WTC11 (cell line): ENCODE measurements around the gene GRB10.

Source experiments
- EMX1 ChIP-seq: fragments of 250-450 bp; sonication (Bioruptor Pico); IDR thresholded peaks from 2 replicates; pipeline ENCODE4 v1.8.0; 2021; ENCODE audit warnings: mild to moderate bottlenecking
- ESRRA ChIP-seq: sonication (generic); formaldehyde crosslinking; IDR thresholded peaks from 2 replicates; pipeline ENCODE4 v1.8.1; 2022; ENCODE audit warnings: mild to moderate bottlenecking, missing genetic modification reagents, borderline replicate concordance
- JUN ChIP-seq: sonication (generic); formaldehyde crosslinking; IDR thresholded peaks from 2 replicates; pipeline ENCODE4 v1.8.0; 2023; ENCODE audit warnings: mild to moderate bottlenecking, missing genetic modification reagents
- KAT7 ChIP-seq: sonication (generic); formaldehyde crosslinking; IDR thresholded peaks from 2 replicates; pipeline ENCODE4 v1.8.1; 2023; ENCODE audit warnings: missing genetic modification reagents, mild to moderate bottlenecking, borderline replicate concordance
- MXD4 ChIP-seq: fragments of 250-450 bp; sonication (Bioruptor Pico); IDR thresholded peaks from 2 replicates; pipeline ENCODE4 v1.8.0; 2021; ENCODE audit warnings: mild to moderate bottlenecking, moderate library complexity, borderline replicate concordance
- NR1H2 ChIP-seq: sonication (generic); formaldehyde crosslinking; IDR thresholded peaks from 2 replicates; pipeline ENCODE4 v1.9.0; 2021; ENCODE audit warnings: mild to moderate bottlenecking, moderate library complexity, missing genetic modification reagents
- NR2C2 ChIP-seq: sonication (generic); formaldehyde crosslinking; IDR thresholded peaks from 2 replicates; pipeline ENCODE4 v1.8.0; 2022; ENCODE audit warnings: mild to moderate bottlenecking, missing genetic modification reagents
- NR3C1 ChIP-seq: sonication (generic); formaldehyde crosslinking; conservative IDR thresholded peaks from 2 replicates; pipeline ENCODE4 v1.8.1; 2023; ENCODE audit warnings: low read depth, mild to moderate bottlenecking, missing genetic modification reagents
- SP1 ChIP-seq: sonication (generic); formaldehyde crosslinking; conservative IDR thresholded peaks from 2 replicates; pipeline ENCODE4 v1.8.1; 2022; ENCODE audit warnings: missing genetic modification reagents
- TF ChIP-seq, protein P1 (sequence below): sonication (generic); formaldehyde crosslinking; IDR thresholded peaks from 2 replicates; pipeline ENCODE4 v1.8.0; 2023; ENCODE audit warnings: missing genetic modification reagents, mild to moderate bottlenecking, borderline replicate concordance
- TF ChIP-seq, protein P2 (sequence below): fragments of 200-600 bp; IDR thresholded peaks from 2 replicates; pipeline ENCODE4 v1.8.0; 2022; ENCODE audit warnings: antibody characterized with exemption

DNA sequence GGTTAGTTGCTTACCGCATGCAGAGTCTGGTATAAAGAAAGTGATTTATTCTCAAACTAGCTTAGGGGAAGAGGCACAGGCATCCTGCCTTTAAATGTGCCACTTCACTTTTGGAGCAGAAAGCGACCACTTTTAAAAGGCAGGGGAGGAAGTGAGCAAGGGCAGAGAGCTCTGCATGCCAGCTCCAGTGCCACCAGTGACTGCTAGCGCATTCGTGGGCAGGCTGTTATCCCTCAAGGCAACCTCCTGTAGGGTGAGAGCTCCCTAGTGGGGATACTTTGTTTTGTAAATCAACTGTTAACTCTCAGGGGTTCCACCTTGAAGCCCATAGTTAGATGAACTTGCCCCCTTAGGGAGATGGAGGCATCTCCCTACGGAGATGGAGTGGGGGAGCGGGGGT is 29.4 kb upstream of the GRB10 start:
- TF ChIP-seq, protein P1, sequence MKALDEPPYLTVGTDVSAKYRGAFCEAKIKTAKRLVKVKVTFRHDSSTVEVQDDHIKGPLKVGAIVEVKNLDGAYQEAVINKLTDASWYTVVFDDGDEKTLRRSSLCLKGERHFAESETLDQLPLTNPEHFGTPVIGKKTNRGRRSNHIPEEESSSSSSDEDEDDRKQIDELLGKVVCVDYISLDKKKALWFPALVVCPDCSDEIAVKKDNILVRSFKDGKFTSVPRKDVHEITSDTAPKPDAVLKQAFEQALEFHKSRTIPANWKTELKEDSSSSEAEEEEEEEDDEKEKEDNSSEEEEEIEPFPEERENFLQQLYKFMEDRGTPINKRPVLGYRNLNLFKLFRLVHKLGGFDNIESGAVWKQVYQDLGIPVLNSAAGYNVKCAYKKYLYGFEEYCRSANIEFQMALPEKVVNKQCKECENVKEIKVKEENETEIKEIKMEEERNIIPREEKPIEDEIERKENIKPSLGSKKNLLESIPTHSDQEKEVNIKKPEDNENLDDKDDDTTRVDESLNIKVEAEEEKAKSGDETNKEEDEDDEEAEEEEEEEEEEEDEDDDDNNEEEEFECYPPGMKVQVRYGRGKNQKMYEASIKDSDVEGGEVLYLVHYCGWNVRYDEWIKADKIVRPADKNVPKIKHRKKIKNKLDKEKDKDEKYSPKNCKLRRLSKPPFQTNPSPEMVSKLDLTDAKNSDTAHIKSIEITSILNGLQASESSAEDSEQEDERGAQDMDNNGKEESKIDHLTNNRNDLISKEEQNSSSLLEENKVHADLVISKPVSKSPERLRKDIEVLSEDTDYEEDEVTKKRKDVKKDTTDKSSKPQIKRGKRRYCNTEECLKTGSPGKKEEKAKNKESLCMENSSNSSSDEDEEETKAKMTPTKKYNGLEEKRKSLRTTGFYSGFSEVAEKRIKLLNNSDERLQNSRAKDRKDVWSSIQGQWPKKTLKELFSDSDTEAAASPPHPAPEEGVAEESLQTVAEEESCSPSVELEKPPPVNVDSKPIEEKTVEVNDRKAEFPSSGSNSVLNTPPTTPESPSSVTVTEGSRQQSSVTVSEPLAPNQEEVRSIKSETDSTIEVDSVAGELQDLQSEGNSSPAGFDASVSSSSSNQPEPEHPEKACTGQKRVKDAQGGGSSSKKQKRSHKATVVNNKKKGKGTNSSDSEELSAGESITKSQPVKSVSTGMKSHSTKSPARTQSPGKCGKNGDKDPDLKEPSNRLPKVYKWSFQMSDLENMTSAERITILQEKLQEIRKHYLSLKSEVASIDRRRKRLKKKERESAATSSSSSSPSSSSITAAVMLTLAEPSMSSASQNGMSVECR (CRISPR knock-in tag) = no peak
- TF ChIP-seq, protein P2, sequence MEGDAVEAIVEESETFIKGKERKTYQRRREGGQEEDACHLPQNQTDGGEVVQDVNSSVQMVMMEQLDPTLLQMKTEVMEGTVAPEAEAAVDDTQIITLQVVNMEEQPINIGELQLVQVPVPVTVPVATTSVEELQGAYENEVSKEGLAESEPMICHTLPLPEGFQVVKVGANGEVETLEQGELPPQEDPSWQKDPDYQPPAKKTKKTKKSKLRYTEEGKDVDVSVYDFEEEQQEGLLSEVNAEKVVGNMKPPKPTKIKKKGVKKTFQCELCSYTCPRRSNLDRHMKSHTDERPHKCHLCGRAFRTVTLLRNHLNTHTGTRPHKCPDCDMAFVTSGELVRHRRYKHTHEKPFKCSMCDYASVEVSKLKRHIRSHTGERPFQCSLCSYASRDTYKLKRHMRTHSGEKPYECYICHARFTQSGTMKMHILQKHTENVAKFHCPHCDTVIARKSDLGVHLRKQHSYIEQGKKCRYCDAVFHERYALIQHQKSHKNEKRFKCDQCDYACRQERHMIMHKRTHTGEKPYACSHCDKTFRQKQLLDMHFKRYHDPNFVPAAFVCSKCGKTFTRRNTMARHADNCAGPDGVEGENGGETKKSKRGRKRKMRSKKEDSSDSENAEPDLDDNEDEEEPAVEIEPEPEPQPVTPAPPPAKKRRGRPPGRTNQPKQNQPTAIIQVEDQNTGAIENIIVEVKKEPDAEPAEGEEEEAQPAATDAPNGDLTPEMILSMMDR = no peak
- TF ChIP-seq NR3C1 (CRISPR knock-in tag) = no peak
- no peak for TF ChIP-seq ESRRA
- TF ChIP-seq MXD4 (CRISPR knock-in tag) = no peak
- TF ChIP-seq NR1H2 (CRISPR knock-in tag) = no peak
- TF ChIP-seq EMX1 (CRISPR knock-in tag) = no peak
- TF ChIP-seq KAT7 (CRISPR knock-in tag) = no peak
- no peak for TF ChIP-seq SP1 (CRISPR knock-in tag)
- TF ChIP-seq JUN (CRISPR knock-in tag) = no peak
- no peak for TF ChIP-seq NR2C2
